Measurements from ENCODE around the gene HRH2.

HRH2 gene

DNA sequence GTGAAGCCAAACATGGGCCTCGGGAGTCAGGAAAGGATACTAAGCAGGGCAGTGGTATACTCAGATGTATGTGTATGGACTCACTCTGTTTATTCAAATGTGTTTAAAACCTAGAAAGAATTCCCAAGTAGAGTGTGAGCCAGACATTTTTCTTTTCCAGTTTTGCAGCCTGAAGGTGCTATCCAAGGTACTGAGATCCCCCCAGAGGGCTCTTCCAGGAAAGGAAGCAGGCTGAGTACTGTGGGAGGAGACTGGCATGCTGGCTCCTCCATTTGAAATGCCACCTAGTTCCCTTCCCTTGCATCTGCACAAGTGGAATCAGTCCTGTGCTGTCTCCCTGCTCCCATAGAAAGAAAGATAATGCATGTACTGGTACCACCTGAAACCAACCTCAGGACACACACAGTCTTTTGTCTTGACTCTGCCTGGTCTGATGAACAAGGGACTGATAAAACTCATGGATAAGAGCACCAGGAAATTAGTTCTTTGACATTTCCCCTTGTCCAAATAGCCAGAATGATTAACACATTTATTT lies 85.9 kb downstream of the HRH2 start:
- TF ChIP-seq, protein P1, sequence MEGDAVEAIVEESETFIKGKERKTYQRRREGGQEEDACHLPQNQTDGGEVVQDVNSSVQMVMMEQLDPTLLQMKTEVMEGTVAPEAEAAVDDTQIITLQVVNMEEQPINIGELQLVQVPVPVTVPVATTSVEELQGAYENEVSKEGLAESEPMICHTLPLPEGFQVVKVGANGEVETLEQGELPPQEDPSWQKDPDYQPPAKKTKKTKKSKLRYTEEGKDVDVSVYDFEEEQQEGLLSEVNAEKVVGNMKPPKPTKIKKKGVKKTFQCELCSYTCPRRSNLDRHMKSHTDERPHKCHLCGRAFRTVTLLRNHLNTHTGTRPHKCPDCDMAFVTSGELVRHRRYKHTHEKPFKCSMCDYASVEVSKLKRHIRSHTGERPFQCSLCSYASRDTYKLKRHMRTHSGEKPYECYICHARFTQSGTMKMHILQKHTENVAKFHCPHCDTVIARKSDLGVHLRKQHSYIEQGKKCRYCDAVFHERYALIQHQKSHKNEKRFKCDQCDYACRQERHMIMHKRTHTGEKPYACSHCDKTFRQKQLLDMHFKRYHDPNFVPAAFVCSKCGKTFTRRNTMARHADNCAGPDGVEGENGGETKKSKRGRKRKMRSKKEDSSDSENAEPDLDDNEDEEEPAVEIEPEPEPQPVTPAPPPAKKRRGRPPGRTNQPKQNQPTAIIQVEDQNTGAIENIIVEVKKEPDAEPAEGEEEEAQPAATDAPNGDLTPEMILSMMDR (conservative IDR thresholded peaks at IDR 0.05): no peak

DNA sequence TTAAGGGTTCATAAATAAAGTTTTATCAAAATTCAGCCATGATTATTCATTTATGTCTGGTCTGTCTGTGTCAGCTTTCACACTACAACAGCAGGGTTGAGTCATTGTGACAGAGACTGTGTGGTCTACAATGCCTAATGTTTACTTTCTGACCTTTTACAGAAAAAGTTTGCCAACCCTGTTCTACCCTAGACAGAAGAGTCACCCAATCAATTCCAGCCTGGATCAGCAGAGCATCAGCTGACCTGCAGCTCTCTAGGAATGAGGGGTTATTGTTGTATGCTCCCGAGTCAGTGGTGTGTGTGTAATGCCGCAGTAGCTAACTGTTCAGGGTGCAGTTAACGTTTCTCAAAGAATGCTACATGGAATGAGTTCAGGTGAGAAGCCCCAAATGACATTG lies 87.3 kb downstream of the HRH2 start:
- TF ChIP-seq, protein P1 (conservative IDR thresholded peaks at IDR 0.05): no peak
- H3K27ac ChIP-seq: no peak overlapping the region

More for the DNA sequence above, 85.9 kb downstream of the HRH2 start:
- H3K27ac ChIP-seq: no peak overlapping the region

DNA sequence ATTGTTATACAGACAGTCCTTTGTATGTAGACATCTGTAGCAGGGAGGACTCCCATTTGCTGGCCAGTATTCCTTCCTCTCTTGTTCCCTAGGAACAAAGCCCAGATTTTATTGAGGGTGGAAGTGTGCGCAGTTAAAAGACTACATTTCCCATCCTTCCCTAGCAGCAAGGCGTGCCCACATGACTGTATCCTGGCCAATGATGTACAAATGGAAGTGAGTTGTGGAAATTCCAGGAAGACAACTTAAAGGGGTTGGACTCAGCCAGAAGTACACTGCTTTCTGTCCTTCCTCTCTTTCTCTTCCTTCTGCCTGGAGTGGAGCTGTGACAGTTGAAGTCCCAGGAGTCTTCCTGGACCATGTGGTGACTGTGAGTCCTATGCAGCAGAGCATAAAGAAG lies 89.0 kb downstream of the HRH2 start:
- TF ChIP-seq, protein P1 (conservative IDR thresholded peaks at IDR 0.05): no peak
- H3K27ac ChIP-seq: no peak overlapping the region

DNA sequence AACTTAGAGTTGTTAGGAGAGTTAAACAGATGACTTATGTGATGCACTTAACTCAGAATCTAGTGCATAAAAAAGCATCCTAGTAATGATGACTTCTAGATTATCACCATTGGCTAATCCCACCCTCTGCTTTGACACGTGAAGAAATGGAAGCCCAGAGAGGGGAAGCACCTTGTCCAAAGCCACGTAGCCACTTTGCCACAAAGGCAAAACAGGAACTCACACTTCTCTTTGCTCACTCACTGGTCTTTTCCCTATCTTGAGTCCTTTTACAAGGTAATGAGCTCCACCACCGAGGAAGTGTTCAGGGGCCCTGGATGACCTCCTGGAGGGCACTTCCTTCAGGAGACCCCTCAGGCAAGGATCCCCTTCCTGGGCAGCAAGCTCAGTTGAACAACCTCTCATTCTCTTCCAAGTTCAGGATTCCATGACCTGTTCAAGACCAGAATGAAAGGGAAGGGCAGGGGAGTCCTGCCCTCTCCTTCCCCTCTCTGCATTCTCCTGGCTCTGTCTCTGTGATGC lies 89.7 kb downstream of the HRH2 start:
- TF ChIP-seq, protein P1 (conservative IDR thresholded peaks at IDR 0.05): no peak
- H3K27ac ChIP-seq: no peak overlapping the region

DNA sequence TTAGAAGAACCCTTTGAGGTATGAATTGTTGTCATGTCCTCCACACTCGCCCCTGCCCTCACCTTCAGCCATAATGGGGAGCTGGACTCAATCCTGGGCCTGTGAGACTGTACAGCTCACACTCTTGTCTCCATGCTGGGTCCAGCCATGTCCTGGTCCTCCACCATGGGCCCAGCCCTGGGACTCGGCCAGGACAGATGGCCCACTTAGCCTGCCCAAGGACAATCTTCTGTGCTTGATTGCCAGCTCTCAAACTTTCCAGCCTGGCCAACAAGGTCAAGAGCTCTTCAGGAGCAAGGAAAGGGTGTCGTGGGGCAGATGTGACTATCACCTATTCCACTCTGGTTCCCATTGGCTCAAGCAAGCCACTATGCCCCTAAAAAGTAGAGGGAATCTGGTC lies 90.8 kb downstream of the HRH2 start:
- no peak overlapping the region for H3K27ac ChIP-seq
- TF ChIP-seq, protein P1 (conservative IDR thresholded peaks at IDR 0.05): no peak

DNA sequence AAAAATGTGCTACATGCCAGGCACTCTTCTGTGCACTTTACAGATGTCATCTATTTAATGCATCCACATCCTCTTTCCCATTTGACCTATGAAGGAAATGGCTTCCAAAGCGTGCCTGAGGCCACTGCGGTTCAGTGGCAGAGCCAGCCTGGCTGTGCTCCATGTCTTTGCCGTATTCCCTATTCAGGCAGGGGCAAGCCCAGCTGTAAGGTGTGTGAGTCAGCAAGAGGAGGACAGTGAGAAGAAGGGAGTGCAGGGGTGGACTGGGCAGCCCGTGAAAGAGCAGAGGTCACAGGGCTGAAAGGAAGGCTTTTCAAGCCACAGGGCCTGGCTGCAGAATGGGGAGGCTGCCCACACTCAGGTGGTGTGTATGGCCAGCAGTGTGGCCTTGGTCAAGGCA lies 91.7 kb downstream of the HRH2 start:
- no peak overlapping the region for H3K27ac ChIP-seq
- TF ChIP-seq, protein P1 (conservative IDR thresholded peaks at IDR 0.05): no peak

DNA sequence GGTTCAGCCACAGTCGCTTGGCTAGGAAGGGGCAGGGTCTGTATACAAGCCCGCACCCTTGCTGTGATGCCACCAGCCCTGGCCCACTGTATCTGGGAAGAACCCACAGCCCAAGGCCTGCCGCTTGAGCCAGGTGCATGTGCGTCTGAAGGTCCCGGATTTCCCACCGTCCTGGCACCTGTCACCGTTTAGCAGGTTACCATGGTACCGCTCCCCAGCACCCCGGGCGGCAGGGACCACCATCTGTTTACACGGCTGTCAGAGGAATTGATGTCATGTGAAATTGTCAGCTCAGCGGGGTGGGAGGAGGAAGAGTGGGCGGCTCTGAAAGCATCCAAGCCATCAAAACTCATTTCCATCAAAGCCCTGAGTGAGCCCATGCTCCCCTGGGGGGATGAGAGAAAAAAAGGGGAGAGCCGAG lies 92.7 kb downstream of the HRH2 start:
- TF ChIP-seq, protein P1 (conservative IDR thresholded peaks at IDR 0.05): no peak
- H3K27ac ChIP-seq: no peak overlapping the region
